GM23338 (cell line): ENCODE data around the gene ARHGEF10L. TPM values are rescaled to one million over a fixed set of nuclear protein-coding genes. Genes with fewer than 3 reads are reported as not detected.
"Not testable (repeated sequence)": the region's sequence is repeated elsewhere in the genome, so short reads cannot be mapped to it uniquely, and the experiment has no call there.

Experiments used
- ATAC-seq: fragments of 200-7000 bp; cut with Tn5 transposase; 3 replicates; pipeline ENCODE4 v1.9.1; 2020
- DNase-seq: peaks from one replicate; pipeline ENCODE4 v3.0.0-alpha.2; 2015; ENCODE audit warnings: low spot score
- H2AFZ ChIP-seq: fragments of 200-600 bp; sonication (generic); 2 replicates; pipeline ENCODE4 v1.8.0; 2016; ENCODE audit warnings: antibody characterized with exemption, mild to moderate bottlenecking, moderate library complexity
- H3F3A ChIP-seq: fragments of 200-600 bp; sonication (generic); replicated peaks from 2 replicates; pipeline ENCODE4 v1.8.0; 2017; ENCODE audit warnings: antibody characterized with exemption, mixed run types, low read depth
- H3K27ac ChIP-seq: fragments of 200-600 bp; sonication (generic); 2 replicates; pipeline ENCODE4 v1.6.1; 2016; ENCODE audit warnings: low read depth
- H3K27me3 ChIP-seq: fragments of 200-600 bp; sonication (generic); 2 replicates; pipeline ENCODE4 v1.8.0; 2016; ENCODE audit warnings: mild to moderate bottlenecking, mixed run types, moderate library complexity; ENCODE audit not compliant: insufficient read depth
- H3K36me3 ChIP-seq: fragments of 200-600 bp; sonication (generic); 2 replicates; pipeline ENCODE4 v1.8.0; 2016; ENCODE audit warnings: mild to moderate bottlenecking; ENCODE audit not compliant: insufficient read depth
- H3K4me1 ChIP-seq: fragments of 200-600 bp; sonication (generic); 2 replicates; pipeline ENCODE4 v1.8.0; 2016; ENCODE audit warnings: mild to moderate bottlenecking, moderate library complexity; ENCODE audit not compliant: insufficient read depth
- H3K4me2 ChIP-seq: fragments of 200-600 bp; sonication (generic); 2 replicates; pipeline ENCODE4 v1.7.1; 2017; ENCODE audit warnings: mixed run types
- H3K4me3 ChIP-seq: fragments of 200-600 bp; sonication (generic); 2 replicates; pipeline ENCODE4 v1.6.1; 2016; ENCODE audit warnings: mixed run types
- H3K79me2 ChIP-seq: fragments of 200-600 bp; sonication (generic); replicated peaks from 2 replicates; pipeline ENCODE4 v1.8.0; 2017; ENCODE audit warnings: mild to moderate bottlenecking; ENCODE audit not compliant: insufficient read depth
- H3K9me2 ChIP-seq: fragments of 200-600 bp; sonication (generic); 2 replicates; pipeline ENCODE4 v1.8.0; 2017; ENCODE audit not compliant: insufficient read depth
- H4K20me1 ChIP-seq: fragments of 200-600 bp; sonication (generic); replicated peaks from 2 replicates; pipeline ENCODE4 v1.8.0; 2017; ENCODE audit warnings: mild to moderate bottlenecking; ENCODE audit not compliant: insufficient read depth
- H3K27ac Mint-ChIP-seq: 2 replicates; pipeline ENCODE4 v1.8.0; 2020; ENCODE audit warnings: inconsistent platforms, mild to moderate bottlenecking, moderate library complexity, mixed read lengths
- H3K27me3 Mint-ChIP-seq: 3 replicates; pipeline ENCODE4 v1.8.0; 2022; ENCODE audit warnings: low read depth, mild to moderate bottlenecking, moderate library complexity, mixed read lengths, inconsistent platforms; ENCODE audit not compliant: insufficient read depth, poor library complexity
- H3K36me3 Mint-ChIP-seq: 3 replicates; pipeline ENCODE4 v1.8.0; 2021; ENCODE audit warnings: low read depth, mild to moderate bottlenecking, inconsistent platforms, moderate library complexity, mixed read lengths
- H3K4me1 Mint-ChIP-seq: 3 replicates; pipeline ENCODE4 v1.8.0; 2020; ENCODE audit warnings: mild to moderate bottlenecking, inconsistent platforms, mixed read lengths
- H3K4me3 Mint-ChIP-seq: 3 replicates; pipeline ENCODE4 v1.8.0; 2021; ENCODE audit warnings: moderate library complexity, mild to moderate bottlenecking, inconsistent platforms, mixed read lengths
- H3K9me3 Mint-ChIP-seq: 3 replicates; pipeline ENCODE4 v1.8.0; 2020; ENCODE audit warnings: moderate library complexity, mild to moderate bottlenecking, inconsistent platforms, mixed read lengths
- CREB1 ChIP-seq: fragments of 250-450 bp; sonication (Bioruptor Pico); IDR thresholded peaks from 2 replicates; pipeline ENCODE4 v1.5.0; 2020; ENCODE audit warnings: low read depth, mild to moderate bottlenecking, moderate library complexity
- POLR2AphosphoS5 ChIP-seq: IDR thresholded peaks from 2 replicates; pipeline ENCODE4 v1.6.1; 2016; ENCODE audit warnings: antibody characterized with exemption, low read depth
- ZNF114 ChIP-seq: fragments of 250-450 bp; sonication (Bioruptor Pico); IDR thresholded peaks from 2 replicates; pipeline ENCODE4 v1.5.0; 2020; ENCODE audit warnings: mild to moderate bottlenecking, moderate library complexity
- polyA plus RNA-seq: library from polyadenylated mRNA; unstranded; fragments of >200 nt; fragmentation: Nextera tagmentation; extraction: Ambion mirVana; gene quantifications from 2 replicates; pipeline ENCODE4 v1.2.1, GENCODE V29; 2016
- total RNA-seq: library from RNA; depleted of rRNA; stranded (reverse); fragments of >200 nt; shearing (Covaris generic); gene quantifications from 2 replicates; pipeline ENCODE4 v1.2.3, GENCODE V29; 2014
- TF ChIP-seq, protein P1 (sequence below), 2 experiments: fragments of 200-600 bp in 1 of 2; sonication (generic) in 1 of 2; conservative IDR thresholded peaks; 2 replicates each; pipeline versions ENCODE4 v1.5.1 to v1.6.1; 2016 to 2017; ENCODE audit warnings: antibody characterized with exemption in 2 of 2, low read depth in 2 of 2, mild to moderate bottlenecking in 2 of 2, moderate library complexity in 1 of 2

The ARHGEF10L gene
- total and polyA plus RNA-seq, 2 experiments from 2014 or later: 12.1 to 46.8 TPM

- Histone ChIP-seq H3F3A (no peaks in the 10 kb centered on the region), H3K4me2 (no peak overlapping the region), H3K4me3 (no peak overlapping the region), H3K4me1 (no peaks in the 10 kb centered on the region), H3K27me3 (no peaks in the 10 kb centered on the region), H2AFZ (0 out of 2 replicates have a peak overlapping the region, but pooled peaks have one; percentile 29), H3K36me3 (no peaks in the 10 kb centered on the region; the same call in 1 of the 2 replicates), H3K79me2 (no peaks in the 10 kb centered on the region), H4K20me1 (no peaks in the 10 kb centered on the region), H3K9me2 (peaks cover 3% of the 10 kb centered on the region; the same call in 1 of the 2 replicates), H3K27ac (no peak overlapping the region)
- DNase-seq (no peak), ATAC-seq (peak; percentile 34; the same call in 2 of the 3 replicates)
- TF ChIP-seq, protein P1, sequence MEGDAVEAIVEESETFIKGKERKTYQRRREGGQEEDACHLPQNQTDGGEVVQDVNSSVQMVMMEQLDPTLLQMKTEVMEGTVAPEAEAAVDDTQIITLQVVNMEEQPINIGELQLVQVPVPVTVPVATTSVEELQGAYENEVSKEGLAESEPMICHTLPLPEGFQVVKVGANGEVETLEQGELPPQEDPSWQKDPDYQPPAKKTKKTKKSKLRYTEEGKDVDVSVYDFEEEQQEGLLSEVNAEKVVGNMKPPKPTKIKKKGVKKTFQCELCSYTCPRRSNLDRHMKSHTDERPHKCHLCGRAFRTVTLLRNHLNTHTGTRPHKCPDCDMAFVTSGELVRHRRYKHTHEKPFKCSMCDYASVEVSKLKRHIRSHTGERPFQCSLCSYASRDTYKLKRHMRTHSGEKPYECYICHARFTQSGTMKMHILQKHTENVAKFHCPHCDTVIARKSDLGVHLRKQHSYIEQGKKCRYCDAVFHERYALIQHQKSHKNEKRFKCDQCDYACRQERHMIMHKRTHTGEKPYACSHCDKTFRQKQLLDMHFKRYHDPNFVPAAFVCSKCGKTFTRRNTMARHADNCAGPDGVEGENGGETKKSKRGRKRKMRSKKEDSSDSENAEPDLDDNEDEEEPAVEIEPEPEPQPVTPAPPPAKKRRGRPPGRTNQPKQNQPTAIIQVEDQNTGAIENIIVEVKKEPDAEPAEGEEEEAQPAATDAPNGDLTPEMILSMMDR (conservative IDR thresholded peaks at IDR 0.05; ENCODE audit: low read depth in 2 of 2): peak; percentile 23 to 52
- TF ChIP-seq POLR2AphosphoS5: no peak
- no peak overlapping the region for H3K4me3 Mint-ChIP-seq
- no peak overlapping the region for H3K27ac Mint-ChIP-seq
- peaks cover 3% of the 10 kb centered on the region for H3K27me3 Mint-ChIP-seq
- no peaks in the 10 kb centered on the region; the same call in 2 of the 3 replicates for H3K9me3 Mint-ChIP-seq
- H3K4me1 Mint-ChIP-seq: peaks cover 4% of the 10 kb centered on the region; the same call in 1 of the 3 replicates
- H3K36me3 Mint-ChIP-seq: no peaks in the 10 kb centered on the region
Observed at GRCh38 chr1:17744666-17745478, 205.4 kb downstream of the ARHGEF10L start.

DNA sequence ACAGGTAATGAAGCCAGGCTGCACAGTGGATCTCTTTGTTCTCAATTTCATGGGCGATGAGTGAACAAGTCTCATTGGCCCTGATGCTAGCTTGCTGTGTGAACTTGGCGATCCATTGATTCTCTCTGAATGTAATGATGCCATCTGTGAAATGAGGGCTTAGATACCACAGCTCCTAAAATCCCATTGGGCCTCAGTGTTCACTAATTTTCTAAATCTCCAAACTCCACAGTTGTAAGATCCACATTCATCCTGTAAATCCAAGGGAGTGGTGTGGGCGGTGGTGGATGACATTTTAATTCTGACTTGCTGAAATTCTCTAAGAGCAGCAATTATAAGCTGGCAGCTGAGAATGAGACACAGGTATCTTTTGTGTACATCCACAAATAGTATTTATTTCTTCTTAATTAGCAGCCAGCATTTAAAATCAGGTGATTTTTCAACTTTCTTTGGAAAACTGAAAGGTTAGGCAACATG lies 206.0 kb downstream of the ARHGEF10L start:
- Histone ChIP-seq H3K4me2 (no peak overlapping the region), H3K36me3 (no peaks in the 10 kb centered on the region; the same call in 1 of the 2 replicates), H2AFZ (0 out of 2 replicates have a peak overlapping the region, but pooled peaks have one; percentile 29), H3K27me3 (no peaks in the 10 kb centered on the region), H3F3A (no peaks in the 10 kb centered on the region), H3K4me3 (no peak overlapping the region), H3K27ac (no peak overlapping the region), H3K9me2 (peaks cover 3% of the 10 kb centered on the region; the same call in 1 of the 2 replicates), H3K79me2 (no peaks in the 10 kb centered on the region), H4K20me1 (no peaks in the 10 kb centered on the region), H3K4me1 (no peaks in the 10 kb centered on the region)
- no peaks in the 10 kb centered on the region; the same call in 2 of the 3 replicates for H3K9me3 Mint-ChIP-seq
- H3K36me3 Mint-ChIP-seq: no peaks in the 10 kb centered on the region
- DNase-seq (no peak), ATAC-seq (no peak)
- H3K4me1 Mint-ChIP-seq: peaks cover 4% of the 10 kb centered on the region; the same call in 1 of the 3 replicates
- H3K27ac Mint-ChIP-seq: no peak overlapping the region
- TF ChIP-seq ZNF114 (CRISPR knock-in tag) (no peak), POLR2AphosphoS5 (no peak), CREB1 (CRISPR knock-in tag) (no peak)
- TF ChIP-seq, protein P1 (conservative IDR thresholded peaks at IDR 0.05; ENCODE audit: low read depth in 2 of 2): no peak
- no peak overlapping the region for H3K4me3 Mint-ChIP-seq
- H3K27me3 Mint-ChIP-seq: peaks cover 3% of the 10 kb centered on the region

DNA sequence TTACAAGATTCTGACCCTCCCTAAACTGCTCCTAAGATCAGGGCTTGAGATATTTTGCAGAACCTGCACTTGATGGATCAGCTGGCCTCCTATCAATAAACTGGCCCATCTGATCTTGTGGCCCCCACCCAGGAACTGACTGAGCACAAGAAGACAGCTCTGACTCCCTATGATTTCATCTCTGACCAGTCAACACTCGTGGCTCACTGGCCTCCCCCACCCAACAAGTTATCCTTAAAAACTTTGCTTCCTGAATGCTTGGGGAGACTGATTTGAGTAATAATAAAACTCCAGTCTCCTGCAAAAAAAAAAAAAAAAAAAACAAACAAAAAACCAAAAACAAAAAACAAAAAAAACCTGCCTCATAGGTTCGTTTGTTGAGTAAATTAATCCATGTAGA lies 206.8 kb downstream of the ARHGEF10L start:
- H3K9me3 Mint-ChIP-seq, H3K36me3 ChIP-seq, H2AFZ ChIP-seq, H3K27ac ChIP-seq, H3K27ac Mint-ChIP-seq, H3F3A ChIP-seq, H3K79me2 ChIP-seq, H3K4me3 Mint-ChIP-seq, H4K20me1 ChIP-seq, H3K9me2 ChIP-seq, H3K4me1 ChIP-seq, H3K36me3 Mint-ChIP-seq, H3K4me3 ChIP-seq, H3K4me2 ChIP-seq, ATAC-seq, H3K4me1 Mint-ChIP-seq, H3K27me3 ChIP-seq, H3K27me3 Mint-ChIP-seq, DNase-seq: not testable (repeated sequence)
